HG03097 (cell line): ENCODE data around the gene RNGTT.

ENCODE experiments used
- ATAC-seq: cut with Tn5 transposase; IDR thresholded peaks from one replicate; pipeline ENCODE4 v1.9.1; 2021; ENCODE audit not compliant: unreplicated experiment, low FRiP score

Gene RNGTT

DNA sequence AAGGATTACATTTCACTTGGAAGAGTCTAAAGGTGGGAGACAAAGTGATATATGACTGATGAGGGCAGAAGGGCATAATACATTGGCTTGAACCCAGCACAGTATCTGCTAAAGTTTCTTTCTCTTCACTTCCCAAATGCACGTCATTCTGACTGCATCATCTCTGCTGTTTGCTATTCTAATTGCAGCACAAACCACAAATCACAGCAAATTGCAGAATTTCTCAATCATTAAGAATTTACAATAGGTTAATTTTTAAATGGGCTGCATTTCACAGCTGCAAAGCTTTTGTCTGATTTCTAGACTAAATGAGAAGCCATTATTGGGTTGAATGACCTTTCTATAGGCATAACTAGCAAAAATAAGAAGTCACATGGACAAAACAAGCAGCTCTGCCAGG, 337.0 kb downstream of the RNGTT start:
- ATAC-seq = no peak

DNA sequence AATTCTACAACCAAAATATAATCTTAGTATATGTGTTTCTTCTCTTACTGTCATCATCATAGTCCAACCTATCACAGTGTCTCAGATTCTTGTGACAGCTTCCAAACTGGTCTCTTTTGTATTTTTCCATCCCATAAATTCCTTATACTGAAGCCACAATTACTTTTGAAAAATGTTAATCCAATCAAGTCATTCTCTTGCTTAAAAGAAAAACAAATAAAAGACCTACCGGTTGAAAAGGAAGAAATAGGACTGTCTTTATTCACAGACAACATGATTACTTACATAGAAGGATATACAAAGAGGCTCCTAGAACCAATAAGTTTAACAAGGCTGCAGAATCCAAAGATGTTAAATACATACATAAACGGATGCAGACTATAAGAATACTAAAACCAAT, 339.9 kb downstream of the RNGTT start:
- no peak for ATAC-seq

DNA sequence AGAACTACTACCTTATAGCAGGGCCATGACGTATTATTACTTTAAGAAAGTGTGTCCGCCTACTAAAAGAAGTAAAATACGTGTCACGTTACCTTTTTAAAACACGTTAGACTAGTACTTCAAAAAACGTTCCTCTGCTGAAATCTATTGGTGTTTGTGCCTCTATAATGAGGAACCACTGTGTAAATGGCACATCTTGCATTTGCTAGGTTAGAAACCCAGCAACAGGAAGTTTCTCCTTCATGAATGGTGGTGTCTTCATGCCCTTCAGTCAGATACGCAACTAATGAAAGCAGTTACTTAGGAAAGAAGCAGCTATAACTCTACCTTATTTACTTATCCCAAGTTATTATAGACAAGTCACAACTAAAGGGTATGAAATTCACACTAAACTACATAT, 343.5 kb downstream of the RNGTT start:
- ATAC-seq = no peak

DNA sequence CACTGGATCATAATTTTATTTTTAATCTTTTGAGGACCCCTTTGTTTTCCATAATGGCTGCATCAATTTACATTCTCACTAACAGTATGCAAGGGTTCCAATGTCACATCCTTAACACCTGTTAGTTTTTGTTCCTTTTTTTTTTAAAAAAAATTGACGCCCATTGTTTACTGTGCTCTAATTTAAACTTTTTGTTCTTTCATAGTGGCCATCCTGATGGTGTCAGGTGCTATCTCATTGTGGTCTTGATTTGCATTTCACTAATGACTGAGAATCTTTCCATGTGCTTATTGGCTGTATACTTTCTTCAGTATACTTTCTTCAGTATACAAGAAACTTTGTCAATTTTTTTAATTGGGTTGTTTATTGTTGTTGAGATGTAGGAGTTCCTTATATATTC, 347.0 kb downstream of the RNGTT start:
- no peak for ATAC-seq

DNA sequence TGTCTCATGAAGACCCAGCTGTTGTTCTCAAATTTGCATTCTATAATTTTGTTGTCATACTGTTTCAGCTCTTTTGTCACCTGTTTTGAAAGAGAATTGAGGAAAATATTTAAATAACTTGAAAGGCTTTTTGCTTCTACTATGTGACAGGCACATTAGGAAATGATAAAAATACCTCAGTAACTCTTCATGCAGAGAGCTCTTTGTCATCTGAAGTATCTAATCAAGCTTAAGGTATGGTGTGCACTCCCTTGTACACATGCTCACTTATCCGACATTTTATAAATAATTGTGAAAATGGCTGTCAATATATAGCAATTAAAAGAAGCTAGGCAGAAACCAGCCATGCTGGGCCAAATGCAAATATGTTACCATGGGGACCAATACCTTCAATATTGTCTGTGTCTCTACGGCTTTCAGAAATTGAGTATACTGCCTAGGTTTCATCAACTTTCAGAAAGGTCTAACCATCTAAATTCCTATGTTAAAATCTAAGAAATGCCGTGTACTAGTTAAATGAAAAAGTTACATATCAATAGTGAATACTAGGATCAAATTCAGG, 349.0 kb downstream of the RNGTT start:
- no peak for ATAC-seq

DNA sequence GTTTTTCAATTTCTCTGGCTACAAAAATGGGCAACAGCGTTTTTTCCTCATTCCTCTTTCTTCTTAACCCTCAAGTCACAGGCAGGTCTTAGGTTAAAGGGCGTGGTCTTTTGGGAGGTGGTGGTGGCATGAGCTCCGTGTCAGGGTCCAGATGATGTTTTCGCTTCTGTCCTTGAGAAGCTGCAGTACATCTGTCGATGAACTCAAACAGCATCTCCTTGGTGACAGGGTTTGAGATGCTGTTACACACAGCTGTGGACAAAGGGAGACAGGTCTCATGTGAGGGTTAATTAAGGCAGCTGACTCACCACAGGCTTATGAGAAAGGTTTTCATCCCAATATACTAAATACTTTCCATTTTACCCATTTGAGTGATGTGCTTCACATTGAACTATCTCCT, 350.8 kb downstream of the RNGTT start:
- ATAC-seq = no peak

DNA sequence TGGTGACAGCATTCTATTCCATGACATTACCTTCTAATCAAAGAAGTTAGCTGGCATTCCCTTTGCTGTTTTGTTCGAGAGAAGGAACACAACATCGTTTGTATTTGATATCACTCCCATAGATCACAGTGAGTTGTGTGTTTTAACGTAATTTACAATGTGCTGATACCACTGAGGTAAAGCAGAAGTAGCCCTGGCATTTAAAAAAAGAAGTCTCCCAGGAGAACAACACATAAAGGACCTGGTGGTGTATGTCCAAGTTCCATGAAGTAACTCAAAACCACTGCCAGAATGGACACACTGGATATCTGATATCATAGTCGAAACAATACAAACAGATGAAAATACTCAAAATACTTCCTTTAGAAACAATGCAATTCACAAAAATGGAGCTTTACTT, 351.7 kb downstream of the RNGTT start:
- no peak for ATAC-seq

DNA sequence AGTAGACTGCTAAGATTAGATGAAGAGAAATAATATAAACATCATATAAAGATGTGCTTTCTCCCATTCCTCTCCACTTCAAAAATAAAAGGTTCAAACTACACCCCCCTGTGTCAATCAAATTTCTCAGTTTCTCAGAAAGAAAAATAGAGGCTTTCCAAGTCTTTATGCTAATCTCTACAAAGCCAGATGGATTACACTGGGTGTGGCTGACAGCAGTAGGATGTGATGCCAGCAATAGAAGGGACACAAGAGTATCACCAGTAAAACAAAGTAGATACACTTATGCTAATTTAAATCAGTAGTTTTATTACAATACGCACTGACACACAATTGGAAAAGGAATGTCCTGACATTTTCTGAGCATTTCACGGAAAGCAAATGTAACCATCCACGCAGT, 353.4 kb downstream of the RNGTT start:
- ATAC-seq = no peak

DNA sequence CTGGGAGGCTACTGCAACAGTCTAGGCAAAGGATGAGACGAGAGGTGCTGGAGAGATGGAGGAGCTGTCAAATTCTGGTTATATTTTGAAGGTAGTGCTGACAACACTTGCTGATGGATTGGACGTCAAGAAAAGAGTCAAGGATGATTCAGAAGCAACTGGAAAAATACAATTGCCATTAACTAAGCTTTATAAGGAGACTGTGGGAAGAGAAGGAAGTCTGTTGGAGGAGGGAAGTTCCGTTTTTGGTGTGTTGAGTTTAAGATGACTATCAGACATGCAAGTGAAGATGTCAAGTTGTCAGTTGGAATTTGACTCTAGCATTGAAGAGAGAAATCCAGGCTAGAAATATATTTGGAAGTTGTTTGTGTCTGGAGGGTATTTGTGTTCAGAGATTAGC, 358.1 kb downstream of the RNGTT start:
- ATAC-seq = no peak

DNA sequence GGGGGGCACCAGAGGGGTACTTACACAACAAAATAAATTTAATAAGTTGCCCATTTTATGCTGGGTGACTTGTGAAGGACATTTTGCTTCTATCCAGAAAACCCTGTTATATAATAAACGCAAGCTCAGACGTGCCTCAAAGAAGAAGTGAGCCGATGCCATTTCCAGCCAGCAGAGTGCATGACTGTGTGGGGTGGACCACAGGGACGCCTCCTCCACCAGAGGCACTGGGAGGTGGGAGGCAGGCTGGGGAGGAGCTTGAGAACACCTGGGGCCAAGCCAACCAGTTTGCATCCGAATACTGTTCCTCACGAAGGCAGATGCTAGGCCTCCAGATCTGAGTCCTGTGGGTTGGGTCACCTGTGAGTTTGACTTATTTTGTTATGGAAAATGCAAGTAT, 363.8 kb downstream of the RNGTT start:
- no peak for ATAC-seq

DNA sequence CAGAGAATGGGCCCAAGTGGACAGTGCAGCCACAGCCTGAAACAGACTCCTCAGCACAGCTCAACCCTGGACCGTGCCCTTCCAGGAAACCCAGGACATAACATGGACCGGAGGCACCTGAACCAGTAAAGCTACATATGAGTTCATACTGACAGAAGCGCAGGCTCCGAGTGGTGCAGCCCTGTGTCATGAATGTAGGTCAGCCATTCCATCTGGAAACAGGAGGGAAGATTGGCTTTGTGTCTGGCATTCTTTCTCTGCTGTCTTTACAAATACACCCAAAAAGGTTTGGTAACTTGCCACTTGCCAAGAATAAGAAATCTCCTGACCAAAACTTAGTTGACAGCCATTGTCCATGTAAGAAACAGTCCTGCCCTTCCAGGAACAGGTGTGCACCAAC, 366.6 kb downstream of the RNGTT start:
- ATAC-seq = no peak

DNA sequence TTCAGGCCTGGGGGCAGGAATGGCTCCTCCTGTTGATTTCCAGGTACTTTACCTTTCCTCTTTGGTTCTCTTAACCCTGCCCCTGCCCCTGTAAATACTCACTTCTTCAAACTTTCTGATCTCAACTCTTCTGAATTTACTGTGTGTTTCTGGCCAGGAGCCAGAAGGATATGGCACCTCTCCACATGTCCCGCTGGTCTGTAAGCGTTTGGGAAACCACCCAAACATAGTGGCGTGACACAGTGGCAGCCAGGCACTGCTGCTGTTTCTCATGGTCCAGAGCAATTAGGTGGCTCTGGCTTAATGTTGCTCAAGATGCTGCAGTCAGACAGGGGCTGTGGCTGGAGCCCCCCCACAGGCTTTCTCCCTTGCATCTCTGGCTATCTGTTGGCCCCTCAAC, 374.5 kb downstream of the RNGTT start:
- no peak for ATAC-seq

DNA sequence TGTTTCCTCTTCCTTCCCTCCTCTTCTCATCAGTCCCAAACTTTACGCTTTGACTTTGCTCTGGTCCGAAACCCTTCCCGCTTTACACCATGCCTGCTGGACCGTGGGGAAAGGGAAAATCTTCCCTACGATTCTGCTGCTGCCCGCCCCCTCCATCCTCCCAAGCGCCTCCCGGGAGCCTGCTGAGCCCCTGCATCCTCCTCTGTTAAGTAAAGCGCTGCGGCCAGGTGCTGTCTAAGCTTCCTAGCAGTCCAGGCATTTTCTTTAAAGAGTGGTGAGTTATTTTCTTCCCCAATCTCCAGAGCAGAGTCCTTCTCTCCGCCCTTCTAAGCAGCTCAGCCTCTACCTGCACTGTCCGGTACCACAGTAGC, 376.3 kb downstream of the RNGTT start:
- no peak for ATAC-seq

DNA sequence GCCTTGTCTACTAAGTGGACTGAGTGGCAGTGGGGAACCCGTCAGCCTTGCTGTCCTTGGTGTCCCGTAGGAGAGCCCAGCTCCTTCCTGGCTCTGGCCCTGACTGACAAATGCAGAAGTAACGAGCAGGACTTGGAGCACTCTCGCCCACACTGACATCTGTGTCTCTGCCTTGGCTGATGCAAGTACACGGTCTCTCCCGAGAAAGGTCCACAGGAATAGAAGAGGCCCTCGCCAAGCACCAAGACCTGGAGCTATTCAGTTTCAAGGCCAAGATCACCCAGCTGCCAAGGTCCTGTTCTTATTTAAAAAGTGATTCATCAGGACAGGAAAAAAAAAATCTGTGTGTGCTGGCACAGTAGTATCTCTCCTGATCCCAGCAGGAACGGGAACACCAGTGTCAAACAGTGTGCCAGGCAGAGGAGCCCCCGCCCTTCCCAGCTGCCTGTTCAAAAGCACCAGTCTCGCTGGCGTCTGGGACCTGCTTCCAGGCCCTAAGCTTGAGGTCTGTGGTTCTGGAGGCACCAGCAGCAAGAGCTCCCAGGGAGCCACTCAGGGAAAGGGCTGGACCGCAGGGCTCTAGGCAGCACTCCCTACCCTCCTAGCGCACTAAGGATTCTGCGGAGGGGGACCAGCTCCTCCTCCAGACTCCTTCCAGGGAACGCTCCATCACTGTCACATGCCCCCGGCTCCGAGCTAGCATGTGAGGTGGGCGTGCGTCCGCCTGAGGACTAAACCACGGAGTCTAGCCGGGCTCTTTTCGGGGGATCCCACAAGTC, 376.9 kb downstream of the RNGTT start:
- no peak for ATAC-seq

DNA sequence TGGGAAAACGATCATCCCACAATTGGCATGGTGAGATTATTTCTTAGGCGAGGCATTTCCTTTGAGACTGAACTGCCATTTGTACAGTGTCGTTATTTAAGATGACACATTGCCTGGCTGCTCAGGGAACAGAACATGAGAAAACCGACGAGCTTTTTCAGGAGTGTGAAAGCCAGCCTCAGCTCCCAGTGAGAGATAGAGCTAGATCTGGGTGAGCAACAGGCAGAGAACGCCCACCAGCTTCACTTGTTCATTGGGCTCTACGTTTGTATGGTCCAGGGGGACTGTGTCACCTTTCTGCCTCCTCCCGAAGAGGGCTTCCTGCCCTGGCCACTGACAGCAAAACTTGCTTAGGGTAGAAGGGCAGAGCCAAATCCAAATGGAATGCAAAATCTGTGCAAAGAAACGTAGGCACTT, 378.1 kb downstream of the RNGTT start:
- ATAC-seq = no peak

DNA sequence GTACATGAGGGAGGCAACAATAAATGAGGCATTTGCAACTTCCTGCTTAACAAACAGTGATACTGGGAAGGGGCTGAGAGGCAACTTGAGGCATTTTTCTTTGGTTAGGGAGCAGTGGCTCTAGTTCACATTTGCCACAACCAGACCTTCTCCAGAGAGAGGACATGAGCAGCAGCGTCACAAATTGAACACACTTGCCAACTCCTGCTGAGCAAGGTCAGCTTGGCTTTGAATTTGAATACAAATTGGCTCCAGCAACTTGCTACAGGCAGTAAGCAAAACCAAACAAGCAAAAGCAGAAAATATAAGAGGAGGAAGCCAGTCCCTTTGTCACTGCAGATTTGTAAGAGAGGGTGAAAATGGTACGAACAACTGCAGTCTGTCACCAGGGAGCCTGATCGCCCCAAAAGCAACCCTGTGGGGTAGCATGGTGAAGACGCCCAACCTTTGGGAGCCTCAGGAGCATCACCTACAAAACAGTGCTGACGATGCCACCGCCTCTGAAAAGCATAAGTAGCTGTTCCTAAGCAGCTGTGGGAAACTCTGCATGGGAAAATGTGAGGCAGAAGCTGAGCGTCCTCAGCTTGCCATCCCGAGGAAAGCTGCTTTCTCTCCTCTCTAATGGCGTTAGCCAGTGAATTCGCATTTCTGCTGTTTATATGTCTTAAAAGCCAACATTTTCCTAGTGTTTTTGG, 378.7 kb downstream of the RNGTT start:
- no peak for ATAC-seq

DNA sequence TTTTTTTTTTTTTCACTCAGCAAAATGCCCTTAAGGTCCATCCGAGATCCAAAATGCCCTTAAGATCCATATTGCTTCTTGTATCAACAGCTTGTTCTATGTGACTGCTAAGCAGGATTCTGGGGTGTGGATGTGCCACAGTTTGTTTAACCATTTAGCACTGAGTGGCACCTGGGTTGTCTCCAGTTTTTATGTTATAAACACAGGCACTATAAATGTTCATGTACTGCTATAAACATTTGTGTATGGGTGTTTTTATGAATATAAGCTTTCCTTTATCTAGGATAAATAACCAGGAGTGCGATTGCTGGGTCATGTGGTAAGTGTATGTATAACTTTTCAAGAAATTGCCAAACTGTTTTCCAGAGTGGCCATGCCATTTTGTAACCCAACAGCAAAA, 386.0 kb downstream of the RNGTT start:
- no peak for ATAC-seq

DNA sequence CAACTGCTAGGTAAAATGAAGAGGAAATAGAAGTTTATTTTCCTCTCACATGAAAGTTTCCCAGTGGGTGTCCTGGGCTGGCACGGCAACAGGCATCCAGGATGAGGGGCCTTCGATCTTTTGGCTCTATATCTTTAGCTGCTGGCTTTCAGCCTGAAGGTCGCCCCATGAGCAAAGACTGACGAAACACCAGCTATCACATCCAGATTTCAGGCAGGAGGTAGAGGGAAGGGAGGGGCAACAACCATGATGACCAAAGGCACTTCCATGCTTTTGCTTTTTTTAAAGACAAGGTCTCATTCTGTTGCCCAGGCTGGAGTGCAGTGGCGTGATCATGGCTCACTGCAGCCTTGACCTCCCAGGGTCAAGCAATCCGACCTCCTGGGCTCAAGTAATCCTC, 387.9 kb downstream of the RNGTT start:
- ATAC-seq = no peak

DNA sequence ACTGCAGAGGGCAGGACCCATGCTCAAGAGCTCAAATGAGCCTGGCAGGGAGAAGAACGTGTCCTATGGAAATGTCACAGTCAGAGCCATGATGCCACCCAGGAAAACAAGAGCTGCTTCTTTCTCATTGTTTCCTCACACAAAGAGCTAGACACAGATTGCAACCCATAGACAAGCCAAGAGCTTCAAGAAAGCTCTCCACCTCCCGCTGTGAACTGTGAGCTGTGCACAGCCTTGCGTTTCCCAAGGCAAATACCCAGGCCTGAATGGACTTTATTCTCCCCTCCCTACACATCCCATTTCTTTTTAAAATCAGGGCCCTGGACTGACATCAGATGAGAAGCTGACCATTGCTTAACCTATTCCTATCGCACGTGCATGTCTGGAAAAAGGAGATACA, 388.8 kb downstream of the RNGTT start:
- no peak for ATAC-seq

DNA sequence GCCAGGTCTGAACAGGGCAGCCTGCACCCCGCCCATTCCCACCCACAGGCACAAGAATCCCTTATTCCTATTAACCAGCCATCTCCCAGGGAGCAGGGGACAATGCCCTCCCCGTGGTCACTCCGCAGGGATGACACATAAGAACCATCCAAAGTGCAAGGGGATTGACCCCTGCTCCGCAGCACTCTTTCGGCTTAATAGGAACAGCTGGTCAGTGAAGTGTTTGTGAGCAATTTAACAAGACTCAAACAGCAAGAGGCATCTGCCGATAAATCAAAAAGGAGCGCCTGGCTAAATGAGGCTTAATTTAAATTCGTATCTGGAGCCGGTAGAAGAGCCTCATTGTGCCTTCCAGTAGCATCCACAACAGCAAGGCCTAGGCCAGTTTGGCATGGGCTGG, 389.4 kb downstream of the RNGTT start:
- ATAC-seq = no peak

DNA sequence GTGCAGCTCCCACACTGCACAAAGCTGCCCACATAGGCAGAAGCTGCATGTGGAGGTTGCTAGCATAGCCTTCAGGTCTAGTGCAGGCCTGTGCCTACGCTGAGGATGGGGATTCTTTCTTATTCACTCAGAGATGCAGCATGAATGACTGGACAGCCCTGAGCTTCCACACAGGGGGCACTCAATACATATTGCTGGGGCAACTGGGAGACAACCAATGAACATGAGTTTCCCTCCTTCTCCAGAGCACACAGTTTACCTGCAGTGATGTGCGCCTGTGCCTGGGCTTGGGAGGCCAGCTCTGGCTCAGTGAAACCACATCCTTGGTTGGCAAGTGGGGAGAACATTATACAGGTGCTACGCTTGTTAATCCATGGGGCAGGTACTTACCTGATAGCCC, 389.9 kb downstream of the RNGTT start:
- ATAC-seq = no peak

DNA sequence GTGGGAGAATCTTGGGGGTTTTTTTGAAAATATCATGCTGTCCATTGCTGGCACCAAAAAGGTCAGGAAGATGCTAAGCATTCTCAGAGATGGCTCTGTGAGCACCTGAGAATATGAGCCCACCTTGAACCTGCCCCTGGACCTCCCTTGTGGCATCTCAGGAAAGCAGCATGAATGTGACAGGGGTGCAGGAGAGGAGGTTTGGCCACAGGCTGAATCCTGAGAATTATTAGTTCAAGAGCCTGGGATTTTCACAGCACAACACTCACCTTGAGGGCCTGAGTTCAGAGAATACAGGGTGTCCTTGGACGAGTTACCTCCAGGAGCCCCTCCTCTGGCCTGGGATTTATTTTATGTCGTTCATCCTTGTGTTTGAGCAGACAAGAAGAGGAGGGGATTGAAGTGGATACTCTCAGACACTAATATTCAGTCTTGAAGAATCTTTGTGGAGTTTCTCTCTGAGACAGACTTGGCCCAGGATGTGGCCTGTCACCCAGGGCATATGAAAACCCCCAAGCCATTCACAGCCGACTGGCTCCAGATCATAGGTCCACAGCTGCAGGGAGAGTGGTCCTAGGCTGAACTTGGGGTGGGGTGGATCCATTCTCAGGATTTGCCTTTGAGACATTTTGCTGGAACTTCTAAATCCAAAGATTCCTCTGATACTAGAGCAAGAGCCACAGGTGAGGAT, 390.8 kb downstream of the RNGTT start:
- no peak for ATAC-seq
